ENCODE results near the gene AUTS2.

Gene AUTS2

DNA sequence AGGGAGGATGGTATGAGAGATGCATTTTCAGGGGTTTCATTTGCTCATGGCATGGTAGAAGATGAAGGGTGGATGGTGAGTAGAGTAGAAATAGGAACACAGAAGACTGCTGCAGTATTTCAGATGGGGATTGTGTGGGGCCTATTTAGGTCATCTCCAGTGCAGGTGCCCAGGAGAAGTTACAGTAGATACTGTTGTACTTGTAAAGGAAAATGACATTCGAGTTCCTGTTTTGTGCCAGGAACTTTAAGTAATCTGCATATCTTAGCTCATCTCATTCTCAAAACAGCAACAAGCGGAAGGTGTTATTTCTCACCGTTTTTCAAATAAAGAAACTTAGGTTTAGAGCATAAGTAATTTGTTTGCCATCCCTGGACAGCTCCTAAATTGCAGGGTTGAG lies 156.2 kb downstream of the AUTS2 start:
- DNase-seq (ENCODE audit: low read depth in 4 of 4, low spot score in 1 of 4), result no peak

DNA sequence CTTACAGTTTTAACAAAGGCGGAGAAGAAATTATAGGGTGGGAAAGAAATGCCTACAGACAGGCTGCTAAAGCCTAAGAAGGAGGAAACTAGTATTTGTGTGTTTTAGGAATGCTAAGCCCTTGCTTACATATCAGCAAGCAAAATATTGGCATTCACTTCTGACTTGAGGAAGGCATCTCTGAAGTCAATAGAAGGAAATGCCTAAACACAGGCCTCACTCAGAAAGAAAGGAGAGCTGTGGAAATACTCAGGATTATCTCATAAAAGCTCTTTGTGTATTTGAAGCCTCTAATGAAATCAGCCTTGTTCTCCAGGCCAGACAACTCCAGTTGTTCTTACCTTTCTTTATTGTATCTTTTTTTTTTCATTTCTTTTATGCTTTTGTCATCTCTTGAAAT lies 158.0 kb downstream of the AUTS2 start:
- DNase-seq (ENCODE audit: low read depth in 4 of 4, low spot score in 1 of 4), result no peak

DNA sequence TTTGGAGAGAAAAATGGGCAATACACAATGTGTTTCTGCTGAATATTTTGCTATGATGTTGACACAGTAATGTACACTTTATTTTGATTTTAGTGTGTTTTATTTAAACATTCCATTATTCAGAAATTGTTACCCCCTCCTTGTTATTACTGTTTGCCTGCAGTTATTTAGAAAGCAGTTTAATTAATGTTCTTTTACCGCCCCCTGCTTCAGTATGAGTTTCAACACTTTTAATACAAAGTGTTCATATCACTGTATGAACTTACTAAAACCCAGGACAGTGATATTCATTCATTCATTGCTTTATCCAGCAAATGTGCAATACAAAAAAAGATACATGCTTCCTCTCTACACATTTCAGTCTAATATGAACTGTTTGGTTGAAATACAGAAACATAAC lies 159.3 kb downstream of the AUTS2 start:
- DNase-seq (ENCODE audit: low read depth in 4 of 4, low spot score in 1 of 4), result no peak

DNA sequence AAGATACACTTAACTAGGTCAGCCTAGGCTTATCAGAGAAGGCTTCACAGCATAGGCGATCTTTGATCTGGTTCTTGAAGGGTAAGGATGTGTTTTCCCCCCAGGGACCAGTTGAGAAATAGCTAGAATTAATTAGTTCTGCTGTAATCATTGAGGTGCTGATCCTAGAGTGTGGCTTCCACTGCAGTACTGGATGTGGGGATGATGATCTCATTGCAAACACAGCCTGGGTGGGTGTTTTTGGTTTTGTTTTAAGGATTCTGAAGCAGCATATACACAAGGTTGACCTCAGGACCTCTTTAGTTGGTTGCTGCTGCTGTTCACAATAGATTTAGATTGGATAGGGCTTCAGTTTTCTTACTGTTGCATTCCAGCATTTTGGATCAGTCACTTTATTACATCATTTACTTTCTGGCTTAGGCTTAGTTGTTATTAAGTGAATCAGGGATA lies 159.7 kb downstream of the AUTS2 start:
- no peak for DNase-seq (ENCODE audit: low read depth in 4 of 4, low spot score in 1 of 4)

DNA sequence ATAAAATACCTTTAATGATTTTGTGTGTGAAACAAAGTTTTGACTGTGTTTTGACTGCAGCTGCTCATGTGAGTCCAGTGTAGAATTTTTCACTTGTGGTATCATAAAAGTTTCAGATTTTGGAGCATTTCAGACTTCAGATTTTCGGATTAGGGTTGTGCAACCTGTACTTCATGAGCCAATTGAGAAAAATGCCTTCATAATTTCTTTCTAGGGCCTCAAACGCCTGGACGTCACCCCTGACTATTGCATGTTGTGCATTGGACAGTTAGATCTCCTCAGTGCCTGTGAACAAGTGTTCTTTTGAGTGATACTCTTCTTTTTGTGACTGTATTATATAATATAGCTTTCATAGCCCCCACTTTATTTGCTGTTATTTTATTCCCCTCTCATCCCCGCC lies 161.1 kb downstream of the AUTS2 start:
- no peak for DNase-seq (ENCODE audit: low read depth in 4 of 4, low spot score in 1 of 4)

DNA sequence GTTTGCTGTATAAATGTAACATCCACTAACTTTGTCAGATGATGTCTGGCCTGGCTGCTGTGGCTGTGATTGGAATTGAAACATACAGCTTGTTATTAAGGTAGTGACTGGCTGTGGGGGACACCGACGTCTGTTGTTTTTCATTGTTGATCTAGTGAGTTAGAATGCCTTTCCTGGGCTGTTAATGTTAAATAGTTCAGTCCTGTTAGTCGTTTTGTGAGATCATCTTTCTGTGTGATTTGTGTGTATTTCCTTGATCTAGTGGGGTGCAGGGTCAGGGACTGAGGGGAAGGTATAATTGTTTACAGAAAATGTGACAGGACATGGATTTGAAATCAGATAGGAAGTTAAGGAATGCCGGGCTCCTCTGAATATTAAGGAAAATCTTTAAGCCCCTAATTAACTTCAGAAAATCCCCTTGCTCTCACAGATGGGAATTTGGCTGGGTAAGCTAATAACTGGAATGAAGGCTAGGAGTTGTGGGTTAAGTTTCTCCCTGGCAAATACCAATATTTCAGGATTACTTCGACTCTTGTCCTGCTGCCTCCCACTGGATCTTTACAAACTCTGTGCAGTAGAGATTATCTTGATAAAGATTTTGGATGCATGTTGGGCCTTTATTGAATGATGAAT lies 163.1 kb downstream of the AUTS2 start:
- DNase-seq (ENCODE audit: low read depth in 4 of 4, low spot score in 1 of 4), result no peak

DNA sequence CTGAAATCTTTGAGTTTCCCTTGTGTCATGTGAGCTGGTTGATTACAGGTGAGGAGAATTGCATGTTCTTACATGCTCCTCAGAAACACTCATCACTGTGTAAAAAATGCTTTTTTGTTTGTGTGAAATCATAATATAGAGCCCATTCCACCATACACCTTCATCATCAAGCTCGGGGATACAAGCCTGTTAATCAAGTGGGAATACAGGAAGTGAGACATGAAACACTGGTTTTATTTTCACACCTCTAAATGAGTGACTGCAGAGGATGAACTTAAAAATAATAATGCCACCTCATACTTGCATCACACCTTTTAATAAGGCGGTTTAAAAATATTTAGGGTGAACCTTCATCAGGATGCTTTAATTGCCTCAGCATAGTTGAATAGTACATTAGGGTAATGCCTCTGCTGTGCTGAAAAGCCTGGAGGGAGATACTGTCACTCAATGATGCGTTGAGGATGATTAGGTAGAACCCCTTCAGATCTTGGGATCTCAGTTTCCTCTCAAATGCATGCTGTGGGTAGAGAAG lies 164.6 kb downstream of the AUTS2 start:
- no peak for DNase-seq (ENCODE audit: low read depth in 4 of 4, low spot score in 1 of 4)

DNA sequence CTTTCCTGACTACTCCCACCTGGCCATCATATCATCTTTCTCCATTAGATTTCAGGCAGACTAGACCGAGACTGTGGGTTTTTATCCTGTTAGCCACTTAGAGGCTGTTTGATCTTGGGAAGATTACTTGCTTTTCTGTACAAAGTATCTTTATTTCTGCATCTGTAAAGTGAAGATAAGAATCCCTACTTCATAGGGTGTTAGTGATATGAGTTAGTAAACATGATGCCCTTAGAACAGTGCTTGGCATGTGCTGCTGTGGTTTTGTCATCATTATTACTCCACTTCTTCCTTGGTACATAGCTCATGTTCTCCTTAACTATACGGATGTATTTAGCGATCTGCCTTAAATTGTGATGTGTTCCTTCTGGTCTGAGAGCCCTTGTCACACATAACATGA lies 165.2 kb downstream of the AUTS2 start:
- DNase-seq (ENCODE audit: low read depth in 4 of 4, low spot score in 1 of 4), result no peak

DNA sequence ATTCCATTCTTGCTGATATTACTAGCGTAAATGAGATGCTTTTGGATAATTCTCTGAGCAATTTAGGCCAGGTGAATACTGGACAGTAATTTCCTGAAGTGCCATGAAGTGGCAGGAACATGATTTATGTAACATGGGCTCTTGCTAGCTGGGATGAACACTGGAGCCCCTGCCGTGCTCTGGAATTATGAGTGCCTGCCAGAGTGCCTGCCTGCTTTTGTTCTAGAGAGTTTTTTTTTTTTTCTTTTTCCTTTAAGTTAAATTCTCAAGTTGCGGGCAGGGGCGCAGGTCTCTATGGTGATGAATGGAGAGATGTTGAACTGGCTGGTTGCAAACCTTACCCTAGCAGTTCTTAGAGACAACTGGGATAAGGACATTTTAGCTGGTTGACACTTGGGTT lies 165.9 kb downstream of the AUTS2 start:
- DNase-seq (ENCODE audit: low read depth in 4 of 4, low spot score in 1 of 4), result no peak

DNA sequence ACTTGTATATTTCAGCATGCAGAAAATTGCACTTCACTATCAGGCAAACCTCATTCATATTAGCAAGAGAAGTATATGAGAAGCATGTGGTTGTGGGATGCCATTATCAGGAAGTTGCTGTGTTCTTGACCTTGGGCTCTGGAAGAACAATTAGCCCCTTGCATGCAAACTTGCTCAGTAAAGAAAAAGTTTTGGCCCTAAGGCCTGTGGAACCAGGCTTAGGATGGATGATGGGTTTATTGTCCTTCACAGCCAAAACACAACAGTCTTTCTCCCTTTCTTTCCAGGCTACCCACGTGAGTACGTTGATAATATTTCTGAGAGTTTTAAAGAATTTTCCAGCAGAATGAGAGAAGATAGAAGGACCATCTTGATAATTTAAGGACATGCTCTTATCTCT lies 166.4 kb downstream of the AUTS2 start:
- no peak for DNase-seq (ENCODE audit: low read depth in 4 of 4, low spot score in 1 of 4)

DNA sequence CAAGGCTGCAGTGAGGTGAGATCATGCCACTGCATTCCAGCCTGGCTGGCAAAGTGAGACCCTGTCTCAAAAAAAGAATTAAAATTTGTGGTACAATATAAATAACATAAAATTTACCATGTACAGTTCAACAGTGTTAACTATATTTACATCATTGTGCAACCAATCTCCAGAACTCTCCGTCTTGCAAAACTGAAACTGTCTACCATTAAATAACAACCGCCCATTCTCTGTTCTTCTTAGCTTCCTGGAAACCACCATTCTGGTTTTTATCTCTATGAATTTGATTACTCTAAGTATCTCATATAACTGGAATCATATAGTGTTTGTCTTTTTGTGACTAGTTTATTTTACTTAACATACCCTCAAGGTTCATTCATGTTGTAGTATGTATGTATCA lies 167.6 kb downstream of the AUTS2 start:
- DNase-seq (ENCODE audit: low read depth in 4 of 4, low spot score in 1 of 4), result no peak

DNA sequence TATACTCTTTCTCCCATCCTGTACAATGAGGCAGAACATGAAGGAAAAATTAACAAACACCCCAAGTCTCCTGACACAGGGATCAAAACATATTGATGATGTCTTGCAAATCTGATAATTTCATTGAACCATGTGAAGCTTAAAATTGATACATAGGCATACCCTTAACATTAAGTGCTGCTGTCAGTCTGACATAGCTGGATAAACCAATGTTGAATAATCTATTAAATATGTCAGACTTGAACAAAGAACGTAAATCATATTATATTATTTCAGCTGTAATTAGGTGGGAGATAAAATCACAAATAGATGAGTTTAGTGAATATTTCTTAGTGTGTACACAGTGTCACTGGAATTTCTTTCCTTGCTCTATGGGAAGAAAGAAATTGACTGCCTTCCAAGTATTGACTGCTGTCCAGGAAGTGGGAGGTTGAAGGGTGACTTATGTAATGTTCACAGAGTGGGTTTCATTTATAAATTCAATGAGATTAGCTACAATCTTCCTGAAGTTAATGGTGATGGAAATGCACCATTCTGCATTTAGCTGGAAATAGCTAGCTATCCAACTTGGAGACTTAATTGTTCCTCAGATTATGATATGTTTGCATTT lies 170.8 kb downstream of the AUTS2 start:
- no peak for DNase-seq (ENCODE audit: low read depth in 4 of 4, low spot score in 1 of 4)

DNA sequence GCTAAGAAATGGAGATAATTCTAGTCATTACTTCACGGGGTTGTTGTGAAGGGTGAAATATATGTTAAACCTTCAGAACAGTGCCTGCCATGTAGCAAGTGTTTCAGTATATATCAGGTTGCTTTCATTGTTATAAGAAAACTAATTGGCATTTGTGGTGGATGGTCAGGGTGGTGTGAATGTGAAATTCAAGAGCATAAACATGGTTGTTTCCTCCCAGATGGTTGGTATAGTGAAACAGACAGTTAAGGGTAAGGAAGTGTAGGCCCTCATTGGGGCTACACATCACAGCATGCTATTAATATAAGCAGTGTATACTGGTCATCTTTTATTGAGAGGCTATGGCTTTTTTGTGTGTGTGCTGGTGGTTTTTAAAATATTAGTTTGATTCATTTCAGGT lies 171.6 kb downstream of the AUTS2 start:
- DNase-seq (ENCODE audit: low read depth in 4 of 4, low spot score in 1 of 4), result no peak

DNA sequence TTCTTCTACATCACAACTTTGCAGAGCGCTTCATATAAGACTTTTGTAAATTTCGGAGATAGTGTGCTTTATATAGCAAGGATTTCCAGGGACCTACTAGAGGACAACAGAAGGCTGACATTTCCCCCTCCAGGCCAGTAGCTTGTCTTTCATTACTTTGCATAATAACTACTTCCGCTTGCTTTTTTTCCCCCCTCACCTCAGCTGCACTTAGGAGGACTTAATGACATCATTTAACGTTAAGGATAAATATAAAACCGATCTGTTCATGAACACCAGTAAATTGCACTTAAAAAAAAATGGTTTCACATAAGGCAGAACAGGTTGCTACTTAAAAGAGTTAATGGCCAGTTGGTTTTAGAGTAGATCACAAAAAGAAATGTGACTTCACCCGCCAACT lies 172.3 kb downstream of the AUTS2 start:
- no peak for DNase-seq (ENCODE audit: low read depth in 4 of 4, low spot score in 1 of 4)

DNA sequence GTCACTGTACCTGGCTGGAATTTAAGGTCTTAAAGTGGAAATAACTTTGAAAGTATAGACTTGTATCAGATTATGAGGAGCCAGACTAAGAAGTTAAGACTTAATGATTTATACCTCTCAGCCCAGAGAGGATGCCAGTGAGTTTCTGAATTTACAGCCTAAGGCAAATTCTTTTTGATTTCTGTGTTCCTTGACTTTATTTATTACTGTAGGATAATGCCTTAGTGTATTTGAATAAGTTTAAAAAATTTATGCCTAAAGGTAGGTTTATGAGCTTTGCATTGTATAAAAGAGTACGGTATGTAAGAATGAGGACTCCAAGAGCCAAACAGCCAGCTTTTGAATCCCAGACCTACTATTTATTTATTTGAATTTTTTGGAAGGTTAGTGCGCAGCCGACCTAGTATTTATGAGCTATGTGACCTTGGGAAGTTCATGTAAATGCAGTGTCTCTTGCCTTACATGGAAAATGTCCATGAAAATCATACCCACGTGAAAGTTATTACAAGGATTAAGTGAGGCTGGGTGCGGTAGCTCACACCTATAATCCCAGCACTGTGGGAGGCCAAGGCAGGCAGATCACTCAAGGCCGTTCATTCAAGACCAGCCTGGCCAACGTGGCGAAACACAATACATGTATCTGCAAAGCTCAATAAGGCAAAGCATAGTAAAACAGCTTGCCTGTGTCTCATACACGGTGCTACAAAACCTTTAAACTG lies 174.6 kb downstream of the AUTS2 start:
- no peak for DNase-seq (ENCODE audit: low read depth in 4 of 4, low spot score in 1 of 4)

DNA sequence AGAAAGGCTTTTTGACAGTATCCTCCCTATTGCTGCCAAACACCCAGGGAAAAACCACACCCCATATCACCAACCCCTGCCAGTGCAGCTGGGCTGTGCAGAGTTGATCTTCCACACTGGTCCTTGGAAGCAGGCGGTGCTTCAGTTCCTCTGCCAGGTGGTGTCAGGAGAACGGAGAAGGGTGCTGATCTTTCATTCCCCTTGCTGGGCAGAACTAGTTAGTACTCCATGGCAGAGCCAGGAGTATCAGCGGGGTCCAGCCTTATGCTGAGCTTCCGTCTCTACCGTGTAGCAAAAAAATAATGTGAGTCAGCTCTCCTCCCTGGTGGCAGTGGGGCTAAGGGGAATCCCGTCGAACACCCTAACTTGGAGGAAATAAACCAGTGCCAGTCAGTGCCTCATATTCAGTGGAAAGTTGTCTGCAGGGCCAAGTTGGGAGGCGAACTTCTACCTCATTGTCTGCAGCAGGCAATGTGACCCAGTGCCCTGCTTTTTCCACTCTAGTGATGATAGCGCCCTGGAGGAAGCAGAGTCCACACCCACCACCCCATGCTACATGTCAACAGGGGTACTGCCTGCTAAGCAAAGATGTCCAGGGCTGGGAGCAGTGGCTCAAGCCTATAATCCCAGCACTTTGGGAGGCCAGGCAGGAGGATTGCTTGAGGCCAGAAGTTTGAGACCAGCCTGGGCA lies 175.4 kb downstream of the AUTS2 start:
- DNase-seq (ENCODE audit: low read depth in 4 of 4, low spot score in 1 of 4), result no peak

DNA sequence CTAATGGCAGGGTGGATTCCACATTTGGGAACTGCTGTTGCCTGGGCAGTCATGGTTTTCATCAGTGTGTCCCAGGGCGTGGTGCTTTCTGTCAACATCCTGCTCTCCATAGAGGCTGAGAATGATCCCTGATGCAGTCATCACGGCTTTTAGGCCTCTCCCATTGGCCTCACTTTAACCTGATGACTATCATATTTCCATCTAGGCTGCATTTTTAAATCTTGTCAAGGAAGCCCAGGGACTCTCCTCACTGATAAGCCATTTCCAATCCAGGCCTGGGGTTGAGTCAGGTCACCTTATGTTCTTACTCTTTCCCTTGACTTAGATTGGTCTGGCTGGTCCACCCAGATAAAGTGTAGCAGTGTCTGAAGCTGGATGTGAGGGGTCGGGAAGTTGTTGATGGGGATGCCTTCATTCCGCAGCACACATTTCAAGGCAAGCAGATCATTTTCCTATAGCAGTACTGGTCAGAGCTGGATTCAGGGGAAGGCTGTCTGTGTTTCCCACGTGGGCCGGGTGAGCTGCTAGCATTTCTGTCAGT lies 177.0 kb downstream of the AUTS2 start:
- DNase-seq (ENCODE audit: low read depth in 4 of 4, low spot score in 1 of 4), result no peak

DNA sequence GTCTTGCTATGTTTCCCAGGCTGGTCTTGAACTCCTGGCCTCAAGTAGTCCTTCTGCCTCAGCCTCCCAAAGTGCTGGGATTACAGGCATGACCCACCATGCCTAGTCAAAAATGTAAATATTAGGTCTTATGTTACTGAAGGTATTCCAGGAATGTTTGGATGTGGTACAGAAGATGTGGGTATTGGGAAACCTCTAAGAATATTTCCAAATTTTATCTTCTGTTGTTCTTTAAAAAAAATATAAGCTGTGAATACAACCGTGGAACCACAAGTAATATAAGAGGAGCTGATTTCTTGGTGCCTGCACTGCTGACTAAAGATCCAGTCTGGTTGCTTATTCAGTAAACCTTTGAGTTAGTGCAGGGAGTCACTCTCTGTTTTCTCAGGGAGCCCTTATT lies 178.3 kb downstream of the AUTS2 start:
- DNase-seq (ENCODE audit: low read depth in 4 of 4, low spot score in 1 of 4), result no peak

DNA sequence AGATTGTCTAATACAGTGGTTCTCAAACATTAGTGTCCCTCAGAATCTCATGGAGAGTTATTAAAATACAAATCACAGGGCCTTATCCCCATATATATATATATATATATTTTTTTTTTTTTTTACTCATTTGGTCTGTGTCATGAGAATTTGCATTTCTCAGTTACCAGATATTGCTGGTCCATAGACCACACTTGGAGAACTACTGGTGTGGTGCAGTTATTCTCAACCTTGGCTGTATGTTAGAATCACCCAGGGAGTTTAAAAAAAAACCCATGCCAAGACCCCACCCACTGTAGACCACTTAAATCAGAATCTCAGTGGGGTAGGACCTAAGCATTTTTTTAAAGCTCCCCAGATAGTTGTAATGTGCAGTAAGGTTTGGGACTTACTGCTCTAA lies 179.9 kb downstream of the AUTS2 start:
- no peak for DNase-seq (ENCODE audit: low read depth in 4 of 4, low spot score in 1 of 4)

DNA sequence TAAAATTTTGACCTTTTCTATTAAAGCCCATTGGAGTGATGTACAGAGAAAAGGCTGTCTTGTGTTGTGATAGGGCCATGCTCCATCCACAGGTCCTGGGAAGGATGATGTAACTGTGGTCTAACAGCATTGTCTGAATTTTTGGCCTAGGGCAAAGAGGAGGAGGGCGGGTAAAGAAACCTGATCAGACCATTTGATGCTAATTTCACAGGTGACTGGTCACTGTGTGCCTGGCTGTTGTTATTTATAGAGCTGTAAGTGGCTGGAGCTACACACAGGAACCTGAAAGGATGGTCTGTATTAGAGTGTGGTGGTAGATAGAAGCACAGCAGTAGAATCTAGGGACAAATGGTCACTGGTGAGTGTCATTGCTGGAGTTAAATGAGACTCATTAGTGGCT lies 182.1 kb downstream of the AUTS2 start:
- no peak for DNase-seq (ENCODE audit: low read depth in 4 of 4, low spot score in 1 of 4)

DNA sequence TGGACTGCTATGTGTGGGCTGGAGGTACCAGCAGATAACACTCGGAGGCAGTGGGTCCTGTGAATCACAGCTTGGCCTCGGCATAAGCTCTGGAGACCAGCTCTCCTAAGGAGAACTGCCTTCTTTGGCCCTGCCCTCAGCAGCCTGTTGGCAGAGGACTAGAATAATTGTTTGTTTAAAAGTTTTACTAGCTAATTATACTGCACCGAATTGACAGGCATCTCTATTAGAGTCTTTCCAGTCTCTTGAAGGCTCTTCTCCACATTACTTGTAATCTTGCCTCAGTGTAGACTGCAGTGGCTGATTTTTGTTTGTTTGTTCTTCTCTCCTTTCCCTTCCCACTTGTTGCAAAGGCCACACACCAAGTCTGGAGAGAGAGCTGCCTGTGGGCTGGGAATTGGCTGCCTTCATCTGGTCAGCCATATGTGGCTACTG lies 183.2 kb downstream of the AUTS2 start:
- no peak for DNase-seq (ENCODE audit: low read depth in 4 of 4, low spot score in 1 of 4)
